Iris pigment epithelial cell (primary cell): ENCODE measurements around the gene LENEP.

Source experiments
- DNase-seq: peaks from one replicate; pipeline ENCODE4 v3.0.0-alpha.2; 2011; ENCODE audit warnings: low read depth

Gene LENEP

GRCh38 chr1:155010211-155010918 is 17.0 kb downstream of the LENEP start:
- DNase-seq: no peak

- DNase-seq: no peak
Observed at GRCh38 chr1:155011004-155011416, 17.6 kb downstream of the LENEP start.

- no peak for DNase-seq
Observed at GRCh38 chr1:155011437-155012025, 18.1 kb downstream of the LENEP start.

- peak; percentile 46 for DNase-seq
Observed at GRCh38 chr1:155012026-155012546, 18.7 kb downstream of the LENEP start.

- DNase-seq: no peak
Observed at GRCh38 chr1:155012776-155013602, 19.6 kb downstream of the LENEP start.

- DNase-seq: no peak
Observed at GRCh38 chr1:155013632-155014031, 20.2 kb downstream of the LENEP start.

GRCh38 chr1:155014709-155015508 is 21.5 kb downstream of the LENEP start:
- DNase-seq: no peak

- no peak for DNase-seq
Observed at GRCh38 chr1:155015527-155016230, 22.3 kb downstream of the LENEP start.

GRCh38 chr1:155016231-155016831 is 22.9 kb downstream of the LENEP start:
- DNase-seq: no peak

- DNase-seq: peak; percentile 88
Observed at GRCh38 chr1:155017041-155017945, 23.9 kb downstream of the LENEP start.

- no peak for DNase-seq
Observed at GRCh38 chr1:155017946-155018316, 24.5 kb downstream of the LENEP start.

- no peak for DNase-seq
Observed at GRCh38 chr1:155018617-155019348, 25.4 kb downstream of the LENEP start.

GRCh38 chr1:155019377-155020245 is 26.2 kb downstream of the LENEP start:
- no peak for DNase-seq

GRCh38 chr1:155022136-155022926 is 28.9 kb downstream of the LENEP start:
- no peak for DNase-seq

- DNase-seq: no peak
Observed at GRCh38 chr1:155022927-155023236, 29.5 kb downstream of the LENEP start.

- DNase-seq: no peak
Observed at GRCh38 chr1:155023627-155024026, 30.2 kb downstream of the LENEP start.

GRCh38 chr1:155024315-155024714 is 30.9 kb downstream of the LENEP start:
- no peak for DNase-seq
